Activated T-cell treated with anti-CD3 and anti-CD28 coated beads for 24 hours (primary cell): ENCODE data around the gene NPC1L1.
"Not testable (repeated sequence)": the region's sequence is repeated elsewhere in the genome, so short reads cannot be mapped to it uniquely, and the experiment has no call there.

Experiments used
- DNase-seq: peaks from one replicate; pipeline ENCODE4 v3.0.0-alpha.2; 2020; ENCODE audit warnings: low read depth

The NPC1L1 gene

GRCh38 chr7:44564606-44565005 is 23.5 kb upstream of the NPC1L1 start:
- DNase-seq = no peak

DNA sequence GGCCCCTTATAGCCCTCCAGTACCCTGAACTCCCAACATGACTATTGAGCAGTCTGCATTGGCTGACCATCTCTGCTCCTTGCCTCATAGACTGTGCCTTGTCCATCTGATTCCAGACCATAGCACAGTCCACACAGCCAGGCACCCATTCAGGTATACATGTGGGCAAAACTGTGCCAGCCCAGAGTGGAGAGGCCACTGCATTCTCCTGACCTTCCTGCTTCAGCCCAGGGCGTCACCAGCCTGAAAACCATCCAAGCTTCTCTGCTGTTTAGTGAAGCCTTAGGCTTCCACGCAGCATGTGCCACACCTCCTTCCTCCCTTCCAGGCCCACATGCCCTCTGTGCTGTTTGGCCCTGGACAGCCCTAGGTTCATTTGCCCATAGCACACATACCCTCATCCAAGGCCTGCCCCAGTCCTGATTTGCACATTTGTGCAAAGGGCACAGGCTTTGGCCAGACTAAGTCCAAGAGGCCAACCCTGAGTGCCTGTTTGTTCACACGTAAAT is 22.1 kb upstream of the NPC1L1 start:
- DNase-seq = no peak

GRCh38 chr7:44562622-44562962 is 21.5 kb upstream of the NPC1L1 start:
- not testable (repeated sequence) for DNase-seq

DNA sequence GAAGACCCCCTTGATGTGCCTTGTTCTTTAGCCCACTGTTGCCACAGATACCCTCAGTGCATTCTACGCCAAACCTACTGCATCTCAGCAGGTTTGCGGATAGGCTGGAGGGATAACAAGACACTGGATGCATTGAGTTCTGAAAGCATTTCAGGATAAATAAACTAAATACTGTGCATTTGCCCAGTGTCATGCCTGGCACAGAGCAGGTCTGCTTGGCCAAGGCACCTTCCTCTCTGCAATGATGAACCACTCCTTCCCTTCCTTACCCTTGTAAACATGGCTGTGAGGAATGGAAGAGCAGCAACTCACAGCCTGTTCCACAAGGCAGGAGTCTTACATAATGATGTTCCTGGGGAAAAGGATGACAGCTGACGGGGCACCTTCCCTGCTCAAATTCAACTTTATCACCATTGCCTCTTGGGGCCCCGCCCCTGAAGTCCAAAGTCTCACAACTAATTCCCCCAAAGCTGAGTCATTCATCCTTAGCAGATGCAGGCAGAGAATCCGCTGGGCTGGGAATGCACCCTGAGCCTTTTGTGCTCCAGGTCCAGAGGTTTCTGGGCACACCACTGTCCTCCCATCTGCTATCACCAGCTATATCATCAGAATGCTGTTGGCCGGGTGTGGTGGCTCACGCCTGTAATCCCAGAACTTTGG is 21.0 kb upstream of the NPC1L1 start:
- DNase-seq = no peak

GRCh38 chr7:44561481-44561880 is 20.4 kb upstream of the NPC1L1 start:
- DNase-seq = no peak

GRCh38 chr7:44559485-44559884 is 18.4 kb upstream of the NPC1L1 start:
- no peak for DNase-seq

GRCh38 chr7:44557485-44557884 is 16.4 kb upstream of the NPC1L1 start:
- DNase-seq = no peak

DNA sequence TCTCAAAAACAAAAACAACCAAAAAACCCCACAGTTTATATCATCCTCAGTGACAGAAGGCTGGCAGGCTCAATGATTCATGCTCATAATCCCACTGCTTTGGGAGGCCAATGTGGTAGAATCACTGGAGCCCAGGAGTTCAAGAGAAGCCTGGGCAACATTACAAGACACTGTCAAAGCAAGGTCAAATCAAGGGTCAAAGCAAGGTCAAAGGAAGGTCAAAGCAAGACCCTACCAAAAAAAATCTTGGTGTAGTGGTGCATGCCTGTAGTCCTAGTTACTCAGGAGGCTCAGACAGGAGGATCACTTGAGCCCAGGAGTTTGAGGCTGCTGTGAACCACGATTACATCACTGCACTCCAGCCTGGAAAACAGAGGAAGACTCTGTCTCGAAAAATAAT is 14.2 kb upstream of the NPC1L1 start:
- DNase-seq = no peak

GRCh38 chr7:44552473-44553005 is 11.4 kb upstream of the NPC1L1 start:
- not testable (repeated sequence) for DNase-seq

GRCh38 chr7:44549457-44549856 is 8.3 kb upstream of the NPC1L1 start:
- DNase-seq = no peak

GRCh38 chr7:44548893-44549292 is 7.8 kb upstream of the NPC1L1 start:
- no peak for DNase-seq

DNA sequence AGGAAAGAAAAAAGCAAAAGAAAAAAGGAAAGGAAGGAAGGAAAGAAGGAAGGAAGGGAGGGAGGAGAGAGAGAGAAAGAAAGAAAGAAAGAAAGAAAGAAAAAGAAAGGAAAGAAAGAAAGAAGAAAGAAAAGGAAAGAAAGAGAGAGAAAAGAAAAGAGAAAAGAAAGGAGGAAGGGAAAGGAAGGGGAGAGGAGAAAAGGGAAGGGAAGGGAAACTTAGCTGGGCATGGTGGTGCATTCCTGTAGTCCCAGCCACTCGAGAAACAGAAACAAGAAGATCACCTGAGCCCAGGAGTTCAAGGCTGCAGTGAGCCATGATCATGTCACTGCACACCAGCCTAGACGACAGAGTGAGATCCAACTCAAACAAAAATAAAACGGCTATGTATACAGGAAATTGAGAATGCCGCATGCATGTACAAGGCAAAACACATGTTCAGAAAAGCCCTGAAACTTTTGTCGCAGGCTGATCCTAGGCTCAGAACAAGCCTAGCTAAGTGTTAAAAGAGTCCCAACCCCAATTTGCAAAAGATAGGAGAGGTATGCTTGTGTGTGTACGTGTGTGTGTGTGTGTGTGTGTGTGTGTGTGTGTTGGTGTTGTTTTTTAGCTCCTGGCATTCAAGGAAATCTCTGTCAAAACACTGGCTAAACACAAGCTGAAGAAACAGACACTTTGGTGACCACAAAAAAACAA is 6.6 kb upstream of the NPC1L1 start:
- no peak for DNase-seq

GRCh38 chr7:44541876-44542610 is 913 bp upstream of the NPC1L1 start:
- DNase-seq = no peak

DNA sequence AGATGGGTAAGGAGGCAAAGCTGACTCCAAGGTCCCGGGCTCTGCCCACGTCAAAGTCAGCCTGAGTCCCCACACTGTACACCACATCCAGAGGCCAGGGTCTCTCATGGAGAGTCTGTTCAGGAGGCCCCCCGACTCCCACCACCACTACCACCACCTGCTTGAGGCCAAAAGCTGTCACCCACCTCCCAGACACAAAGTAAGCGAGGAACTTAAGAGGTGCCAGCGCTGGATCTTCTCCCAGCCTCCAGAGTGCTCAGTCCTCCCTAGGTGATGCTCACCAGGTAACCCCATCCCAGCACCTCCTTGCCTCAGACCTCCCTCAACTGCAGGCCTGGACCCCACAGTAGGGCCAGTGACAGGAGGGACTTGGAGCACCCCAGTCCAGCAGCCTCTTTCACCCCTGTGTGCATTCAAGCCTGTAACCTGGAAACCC is 520 bp downstream of the NPC1L1 start:
- no peak for DNase-seq

- DNase-seq = no peak
These were observed 1.2 kb downstream of the NPC1L1 start for GRCh38 chr7:44539669-44540506.

DNA sequence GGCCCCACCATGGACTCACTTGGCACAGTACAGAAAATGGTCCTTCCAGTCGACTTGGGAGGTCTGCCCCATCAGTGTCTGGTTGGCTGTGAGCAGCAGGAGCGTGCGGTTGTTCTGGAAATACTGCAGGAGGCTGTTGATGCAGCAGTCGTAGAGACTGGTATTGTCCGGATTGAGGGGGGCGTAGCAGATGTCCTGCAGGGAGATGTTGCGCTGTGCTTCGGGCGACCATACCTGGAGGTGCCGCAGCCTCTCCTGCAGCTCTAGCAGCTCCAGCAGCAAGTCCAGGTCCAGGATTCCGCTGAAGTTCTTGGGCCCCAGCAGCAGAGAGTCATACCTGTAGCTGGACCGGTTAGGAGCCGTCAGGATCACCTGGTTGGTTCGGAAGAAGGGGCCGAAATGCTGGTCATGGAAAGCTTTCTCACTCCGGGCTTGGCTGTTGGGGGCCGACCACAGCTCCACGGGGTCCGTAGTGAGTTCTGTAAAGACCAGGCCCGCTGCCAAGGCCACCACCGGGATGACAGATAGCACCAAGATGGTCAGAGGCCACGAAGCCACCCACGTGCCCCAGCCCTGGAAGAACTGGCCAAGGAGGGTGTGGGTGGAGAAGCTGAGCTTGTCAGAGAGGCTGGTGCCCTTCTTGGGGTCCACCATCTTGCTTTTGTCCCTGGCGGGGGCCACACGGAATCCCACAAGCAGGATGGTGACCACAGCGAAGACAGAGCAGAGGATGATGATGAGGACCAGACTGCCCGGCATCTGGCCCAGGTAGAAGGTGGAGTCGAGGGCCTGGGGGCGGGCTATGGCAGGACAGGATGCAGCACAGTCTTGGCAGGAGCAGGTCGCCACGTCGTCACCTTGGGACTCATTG is 2.1 kb downstream of the NPC1L1 start:
- no peak for DNase-seq

GRCh38 chr7:44538093-44538797 is 2.9 kb downstream of the NPC1L1 start:
- no peak for DNase-seq

GRCh38 chr7:44537442-44537841 is 3.7 kb downstream of the NPC1L1 start:
- DNase-seq = no peak

DNA sequence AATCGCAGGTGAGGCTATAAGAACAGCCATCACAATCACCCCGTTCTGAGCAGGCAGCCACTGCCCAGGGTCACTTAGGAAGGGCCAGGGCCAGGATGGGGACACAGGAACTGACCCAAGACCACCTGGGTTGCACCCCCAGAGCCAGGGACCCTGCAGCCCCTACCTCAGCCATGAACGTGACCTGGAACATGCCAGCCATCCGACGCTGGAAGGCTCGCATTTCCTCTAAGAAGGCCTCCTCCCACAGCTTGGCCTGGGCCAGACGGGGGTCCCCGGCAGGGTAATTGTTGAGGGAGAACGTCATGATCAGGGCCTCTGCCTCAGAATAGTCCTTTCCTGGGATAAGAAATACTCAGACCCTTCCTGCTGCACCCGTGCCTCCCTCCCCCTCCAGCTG is 5.0 kb downstream of the NPC1L1 start:
- no peak for DNase-seq

DNA sequence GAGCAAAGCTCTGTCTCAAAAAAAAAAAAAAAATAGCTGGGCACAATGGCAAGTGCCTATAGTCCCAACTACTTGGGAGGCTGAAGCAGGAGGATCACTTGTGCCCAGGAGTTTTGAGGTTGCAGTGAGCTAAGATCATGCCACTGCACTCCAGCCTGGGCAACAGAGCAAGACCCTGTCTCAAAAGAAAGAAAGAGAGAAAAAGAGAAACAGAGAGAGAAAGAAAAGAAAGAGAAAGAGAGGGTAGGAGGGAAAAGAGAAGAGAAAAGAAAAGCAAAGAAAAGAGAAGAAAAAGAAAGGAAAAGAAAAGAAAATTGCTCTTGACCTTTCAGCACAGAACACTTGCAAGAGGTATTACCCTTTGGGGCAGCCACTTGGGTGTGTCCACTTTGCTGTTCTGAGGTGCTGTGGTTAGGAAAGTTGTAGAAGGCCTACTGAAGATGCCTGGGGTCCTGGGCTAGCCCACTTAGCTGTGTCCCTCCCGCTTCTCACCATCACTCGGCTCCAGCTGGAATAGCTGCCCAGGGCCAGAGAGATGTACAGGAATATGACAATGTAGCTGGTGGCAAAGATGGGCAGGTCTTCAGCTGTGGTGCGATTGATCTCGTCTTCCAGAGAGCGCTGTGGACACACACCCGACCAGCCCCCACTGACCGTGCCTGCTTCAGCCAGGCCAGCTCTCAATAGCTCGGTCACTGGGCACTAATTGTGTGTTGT is 5.6 kb downstream of the NPC1L1 start:
- no peak for DNase-seq
